ENCODE measurements around the gene FSTL4.
"Not testable (repeated sequence)": the region's sequence is repeated elsewhere in the genome, so short reads cannot be mapped to it uniquely, and the experiment has no call there.

The FSTL4 gene

GRCh38 chr5:133398646-133399101 lies 213.7 kb downstream of the FSTL4 start:
- FAIRE-seq = no peak

DNA sequence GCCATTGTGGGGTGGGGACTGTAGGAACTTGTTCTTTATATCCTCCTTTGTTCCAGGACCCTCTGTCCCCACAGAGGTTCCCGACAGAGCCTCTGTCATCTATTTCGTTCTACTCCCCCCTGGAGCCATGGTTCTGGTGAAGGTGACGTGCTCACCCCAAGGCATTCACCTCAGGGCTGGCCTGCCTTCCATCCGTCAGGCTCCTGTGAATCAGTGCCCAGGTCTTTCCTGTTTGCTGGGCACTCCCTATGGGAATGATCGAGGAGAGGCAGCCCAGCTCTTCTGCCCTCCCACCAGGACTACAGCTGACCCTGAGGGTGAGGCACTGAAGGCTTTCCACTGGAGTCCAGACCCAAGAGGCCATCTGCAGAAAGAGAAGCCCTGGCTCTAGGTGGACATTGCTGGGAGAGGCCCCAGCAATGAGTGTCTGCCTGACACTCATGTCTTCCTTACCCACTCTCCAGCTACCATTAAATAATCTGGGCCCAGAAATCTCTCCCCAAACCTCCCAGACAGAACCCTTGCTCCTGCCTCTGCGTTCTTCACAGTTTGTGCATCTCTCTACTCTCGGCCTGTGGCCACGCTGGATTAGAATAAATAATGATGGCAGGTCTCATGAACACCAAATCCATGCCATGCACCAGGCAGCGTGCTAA lies 214.2 kb downstream of the FSTL4 start:
- FAIRE-seq = no peak

- FAIRE-seq = no peak
These were observed 215.0 kb downstream of the FSTL4 start for GRCh38 chr5:133397348-133397747.

- FAIRE-seq = no peak
These were observed 215.5 kb downstream of the FSTL4 start for GRCh38 chr5:133396814-133397213.

DNA sequence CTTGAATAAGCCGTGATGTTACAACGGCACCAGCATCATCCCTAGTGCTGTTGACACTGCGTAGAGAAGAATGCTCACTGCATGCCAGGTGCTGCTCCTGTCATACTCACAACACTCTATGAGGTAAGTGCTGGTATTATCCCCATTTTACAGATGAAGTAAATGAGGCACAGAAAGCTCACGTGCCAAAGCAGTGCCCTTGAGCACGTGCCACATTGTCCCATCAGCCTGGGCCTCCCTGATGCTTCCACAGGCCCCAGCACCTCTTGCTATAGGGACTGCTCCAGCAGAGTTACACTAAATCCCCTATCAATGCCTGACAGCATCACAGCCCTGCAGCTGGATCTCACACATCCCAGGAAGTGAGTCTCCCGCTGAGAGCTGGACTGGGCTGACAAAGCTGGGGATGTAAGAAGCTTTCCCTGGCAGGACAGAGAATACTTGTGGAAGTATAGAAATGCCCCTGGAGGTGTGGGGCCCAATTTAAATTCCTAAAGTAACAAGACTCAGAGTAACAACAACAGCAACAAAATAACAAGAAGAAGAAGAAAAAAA lies 216.1 kb downstream of the FSTL4 start:
- FAIRE-seq = no peak

- FAIRE-seq = not testable (repeated sequence)
These were observed 217.1 kb downstream of the FSTL4 start for GRCh38 chr5:133395207-133395606.

DNA sequence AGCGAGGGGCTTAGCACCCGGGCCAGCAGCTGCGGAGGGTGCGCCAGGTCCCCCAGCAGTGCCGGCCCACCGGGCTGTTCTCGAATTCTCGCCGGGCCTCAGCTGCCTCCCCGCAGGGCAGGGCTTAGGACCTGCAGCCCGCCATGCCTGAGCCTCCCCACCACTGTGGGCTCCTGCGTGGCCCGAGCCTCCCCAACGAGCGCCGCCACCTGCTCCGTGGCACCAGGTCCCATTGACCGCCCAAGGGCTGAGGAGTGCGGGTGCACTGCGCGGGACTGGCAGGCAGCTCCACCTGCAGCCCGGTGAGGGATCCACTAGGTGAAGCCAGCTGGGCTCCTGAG lies 217.9 kb downstream of the FSTL4 start:
- FAIRE-seq = not testable (repeated sequence)

GRCh38 chr5:133393776-133394476 lies 218.4 kb downstream of the FSTL4 start:
- no peak for FAIRE-seq

GRCh38 chr5:133392448-133392847 lies 219.9 kb downstream of the FSTL4 start:
- FAIRE-seq = no peak

DNA sequence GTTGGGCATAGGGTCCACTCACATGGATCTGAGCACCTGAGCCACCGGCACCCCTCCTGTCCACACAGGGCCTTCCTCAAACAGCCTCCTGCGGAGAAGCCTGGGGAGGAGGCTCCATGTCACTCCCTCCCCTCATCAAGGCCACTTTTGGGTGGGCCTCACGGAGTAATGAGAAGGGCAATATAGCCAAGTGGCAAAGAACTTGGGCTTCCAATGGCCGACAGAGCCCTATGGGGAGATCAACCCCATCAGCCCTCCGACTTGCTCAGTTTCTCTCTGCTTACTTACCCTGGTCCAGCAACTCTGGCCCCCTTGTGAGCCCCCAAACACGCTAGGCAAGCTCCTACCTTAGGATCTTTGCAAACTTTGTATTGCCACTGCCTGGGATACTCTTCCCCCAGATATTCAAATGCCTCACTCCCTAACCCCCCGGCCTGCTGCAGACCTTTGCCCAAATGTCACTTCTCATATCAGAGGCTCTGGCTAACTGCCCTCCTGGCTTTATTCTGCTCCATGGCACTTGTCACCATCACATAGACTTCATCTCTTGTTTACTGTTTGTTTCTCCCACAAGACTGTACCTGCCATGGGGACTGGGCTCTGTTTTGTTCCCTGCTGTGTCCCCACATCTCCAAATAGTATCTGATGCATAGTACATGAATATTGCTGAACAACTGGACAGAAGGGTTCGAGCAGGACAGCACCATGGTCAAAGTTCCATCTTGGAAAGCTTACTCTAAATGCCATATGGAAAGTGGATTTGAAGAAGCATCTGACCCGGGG lies 220.8 kb downstream of the FSTL4 start:
- no peak for FAIRE-seq

DNA sequence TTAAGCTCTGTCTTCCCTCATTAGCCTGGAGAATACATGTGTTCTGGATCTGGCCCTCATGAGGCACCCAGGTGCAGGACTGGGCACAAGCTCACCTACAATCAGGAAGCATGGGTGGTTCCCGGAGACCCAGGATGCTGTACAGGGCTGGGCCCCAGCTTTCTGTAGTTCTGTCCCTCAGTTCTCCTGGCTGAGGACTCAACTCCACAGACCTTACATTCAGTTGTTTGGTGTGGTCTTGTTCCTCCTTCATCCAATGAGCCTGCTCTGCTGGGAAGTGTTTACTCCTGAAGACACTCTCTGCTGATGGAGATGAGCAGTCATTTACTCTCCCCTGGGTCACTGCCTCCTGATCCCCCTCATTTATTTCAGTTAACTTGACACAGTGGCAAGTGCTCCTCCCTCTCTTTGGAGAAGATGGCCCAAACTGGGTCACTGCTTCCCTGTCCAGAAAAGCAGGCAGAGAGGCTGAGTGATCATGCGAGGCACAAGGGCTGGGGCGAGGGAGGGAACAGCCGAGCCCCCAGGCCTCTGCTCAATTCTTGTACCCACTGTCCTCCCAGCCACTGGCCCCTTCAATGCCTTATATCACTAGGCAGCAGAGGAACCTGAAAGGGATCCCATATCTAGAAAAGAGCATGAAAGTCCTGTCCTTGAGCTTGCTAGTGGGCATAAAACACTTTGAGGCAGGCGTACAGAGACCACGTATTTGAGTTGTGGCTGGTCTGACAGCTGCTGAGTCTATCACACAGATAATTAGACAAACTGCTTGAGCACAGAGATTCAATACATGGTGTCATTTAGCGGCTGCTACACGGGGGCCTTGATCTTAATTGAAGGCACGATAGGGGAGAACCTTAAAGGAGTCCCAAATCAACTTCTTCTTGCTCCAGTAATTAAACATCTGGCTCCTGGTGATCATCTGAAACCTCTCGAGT lies 221.7 kb downstream of the FSTL4 start:
- FAIRE-seq = no peak

DNA sequence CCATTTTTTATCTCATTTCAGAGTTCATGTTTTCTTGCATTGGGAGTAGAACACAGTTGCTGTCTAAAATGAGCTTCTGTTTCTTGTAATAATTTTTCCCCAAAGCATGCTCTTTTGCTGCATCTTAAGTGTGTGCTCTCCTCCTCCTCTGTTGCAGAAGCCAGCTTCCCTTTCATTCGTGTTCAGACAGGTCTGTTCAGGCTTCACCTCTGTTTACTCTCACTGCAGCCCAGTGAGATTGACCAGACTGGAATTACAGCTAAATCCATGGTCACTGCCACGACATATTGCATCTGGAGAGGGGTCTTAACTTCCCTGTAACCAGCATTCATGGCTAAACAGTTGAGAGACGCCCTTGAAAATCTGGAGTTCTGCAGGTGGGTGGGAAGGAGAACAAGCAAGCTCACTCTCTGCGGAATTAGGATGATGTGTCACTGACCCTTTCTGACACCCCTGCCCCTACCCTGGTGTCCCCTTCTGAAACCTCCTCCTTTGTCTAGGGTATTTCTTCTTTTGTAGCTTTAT lies 223.2 kb downstream of the FSTL4 start:
- no peak for FAIRE-seq

DNA sequence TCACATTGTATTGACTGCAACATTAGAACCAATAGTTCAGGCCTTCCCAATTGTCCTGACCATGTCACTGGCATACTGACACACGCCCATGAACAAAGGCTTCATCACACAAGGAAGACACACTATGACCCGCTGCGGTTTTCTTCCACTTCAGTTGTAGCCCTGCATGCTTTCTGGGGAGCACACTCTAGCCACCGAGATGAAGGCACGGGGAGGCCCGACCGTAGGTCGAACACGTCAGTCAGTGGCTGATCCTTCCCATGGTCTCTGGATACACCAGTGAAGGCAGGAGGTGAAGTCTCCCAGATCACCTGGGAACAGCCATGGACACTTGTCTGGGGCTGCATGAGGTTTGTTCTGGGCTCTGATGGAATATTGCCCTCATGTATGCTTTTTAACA lies 224.7 kb downstream of the FSTL4 start:
- no peak for FAIRE-seq

DNA sequence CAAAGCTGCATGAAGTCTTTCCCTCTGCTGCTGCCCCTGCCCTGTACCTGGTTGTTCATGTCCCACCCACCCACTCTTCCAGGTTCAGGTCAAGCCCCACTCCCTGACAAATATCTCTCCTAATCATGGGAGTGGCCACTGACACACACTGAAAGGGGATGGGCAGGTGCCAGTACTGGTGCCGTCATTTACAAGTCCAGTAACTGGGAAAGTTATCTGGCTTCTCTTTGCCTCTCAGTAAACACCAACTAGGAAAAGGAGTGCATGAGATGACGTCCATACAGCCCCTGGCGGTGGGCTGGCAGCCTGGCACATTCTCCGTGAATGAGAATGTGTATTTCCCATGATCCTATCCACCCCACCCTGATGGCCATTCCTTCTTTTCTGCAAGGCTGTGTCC lies 225.2 kb downstream of the FSTL4 start:
- no peak for FAIRE-seq

DNA sequence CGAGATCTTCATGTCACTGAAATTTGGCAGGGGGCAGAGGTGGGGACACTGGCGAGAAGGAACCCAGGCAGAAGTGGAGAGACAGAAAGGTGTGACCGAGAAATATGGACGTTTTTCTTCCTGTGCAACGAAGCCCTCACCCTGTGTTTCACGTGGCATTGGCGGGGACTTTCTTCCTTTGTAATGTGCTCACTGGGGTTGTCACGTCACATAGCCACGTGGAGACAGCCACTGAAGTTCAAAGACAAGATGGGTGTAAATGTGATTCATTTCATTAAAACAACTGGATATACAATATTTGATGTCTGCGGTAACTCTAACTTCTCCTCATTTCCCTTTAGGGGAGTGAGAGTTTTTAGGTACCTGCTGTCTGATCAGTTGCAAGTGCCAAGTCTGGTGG lies 225.7 kb downstream of the FSTL4 start:
- FAIRE-seq = no peak

DNA sequence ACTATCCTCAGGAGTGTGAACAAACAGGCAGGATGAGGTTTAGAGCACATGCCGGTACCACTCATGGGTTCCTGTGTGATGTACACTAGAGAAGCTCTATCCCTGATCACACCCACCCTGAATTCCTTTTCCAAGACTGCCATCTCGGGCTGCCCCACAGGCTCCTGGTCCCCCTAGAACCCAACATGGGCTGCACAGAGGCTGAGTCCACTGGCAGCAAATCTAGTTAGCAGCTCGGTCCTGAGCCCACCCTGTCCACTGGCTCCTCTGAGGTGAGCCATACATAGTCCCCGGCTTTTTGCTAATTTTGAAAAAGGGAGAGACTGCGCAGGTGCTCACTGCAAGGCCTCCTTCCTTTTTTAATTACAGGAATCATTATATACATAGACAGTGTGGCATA lies 227.0 kb downstream of the FSTL4 start:
- FAIRE-seq = no peak

- no peak for FAIRE-seq
These were observed 227.4 kb downstream of the FSTL4 start for GRCh38 chr5:133384903-133385302.

DNA sequence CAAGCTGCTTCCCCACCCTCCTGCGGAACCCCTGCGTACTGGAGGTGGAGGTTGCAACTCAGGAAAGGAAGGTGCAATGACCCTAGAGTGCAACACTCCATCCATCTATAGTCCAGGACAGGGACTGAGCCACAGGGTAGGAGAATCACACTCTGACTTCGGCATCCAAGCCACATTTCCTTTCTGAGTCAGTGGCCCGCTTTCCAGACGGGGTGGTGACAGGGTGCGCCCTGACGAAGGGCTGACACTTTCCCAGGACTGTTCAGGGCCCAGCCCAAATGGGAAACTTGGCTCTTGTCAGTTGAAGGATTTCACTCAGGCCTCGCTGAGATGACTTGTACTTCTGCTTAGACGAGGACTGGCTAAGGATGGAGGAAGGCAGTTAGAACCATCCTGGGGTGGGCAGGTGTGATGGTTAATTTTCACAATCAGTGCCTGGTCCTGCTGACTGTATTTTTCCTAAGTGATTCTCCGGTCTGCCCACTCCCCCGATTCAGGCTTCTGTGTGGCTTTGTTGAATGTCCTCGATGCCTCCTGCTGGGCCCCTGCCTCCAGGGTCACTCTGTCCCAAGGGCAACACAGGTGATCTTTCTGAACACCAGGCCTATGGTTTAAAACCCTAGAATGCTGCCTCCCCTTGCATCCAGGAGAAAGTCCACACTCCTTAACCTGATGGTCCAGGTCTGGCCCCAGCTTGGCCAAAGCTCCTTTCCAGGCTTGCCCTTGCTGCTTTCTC lies 228.1 kb downstream of the FSTL4 start:
- no peak for FAIRE-seq

DNA sequence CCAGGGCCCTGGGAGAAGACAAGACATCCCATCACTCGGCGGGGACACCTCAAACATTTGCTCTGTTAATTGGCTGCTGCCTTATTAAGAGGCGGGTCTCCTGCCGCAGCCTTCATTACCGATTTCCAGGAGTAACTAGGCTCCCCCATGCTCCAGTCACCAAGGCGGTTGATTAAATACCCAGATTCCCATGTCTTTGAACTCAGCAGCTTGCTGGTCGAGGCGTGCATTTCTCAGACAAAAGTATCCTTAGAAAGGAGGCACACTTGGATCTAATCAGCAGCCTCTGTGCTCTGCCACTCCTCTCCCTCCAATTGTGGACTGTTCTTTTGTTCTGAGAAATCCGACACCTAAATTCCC lies 228.8 kb downstream of the FSTL4 start:
- FAIRE-seq = no peak

GRCh38 chr5:133382661-133383579 lies 229.4 kb downstream of the FSTL4 start:
- FAIRE-seq = no peak

Measured in colon (tissue), 2 donors.